Kidney (tissue), 22 donors: ENCODE measurements around the gene KCNQ1OT1. TPM values are rescaled to one million over a fixed set of nuclear protein-coding genes. Genes with fewer than 3 reads are reported as not detected.
A peak's percentile ranks its signal among the peaks of the same experiment; 100 is the strongest.

Source experiments
- DNase-seq, 5 donors: peaks; one replicate each; pipeline ENCODE4 v3.0.0-alpha.2; 2013 to 2020
- FAIRE-seq: peaks from 2 replicates; lab custom pipeline; 2012; peaks lifted over from hg19 to GRCh38; lab: Jason Lieb, UNC
- H3K27ac ChIP-seq, 2 donors: one replicate each; pipeline ENCODE4 v1.7.0; 2013; ENCODE audit warnings: low read depth in 2 of 2, low read length in 2 of 2, inconsistent platforms in 1 of 2
- H3K27me3 ChIP-seq: one replicate; pipeline ENCODE4 v1.7.1; 2013; ENCODE audit warnings: low read length, inconsistent platforms; ENCODE audit not compliant: control insufficient read depth, insufficient read depth
- H3K36me3 ChIP-seq, 3 donors: one replicate each; pipeline versions ENCODE4 v1.7.0 to v1.7.1; 2013; ENCODE audit warnings: low read length in 3 of 3, control low read depth in 1 of 3, inconsistent platforms in 1 of 3; ENCODE audit not compliant: insufficient read depth in 3 of 3, control insufficient read depth in 2 of 3
- H3K4me1 ChIP-seq, 3 donors: one replicate each; pipeline versions ENCODE4 v1.7.0 to v1.7.1; 2013; ENCODE audit warnings: low read length in 3 of 3, inconsistent platforms in 1 of 3, low read depth in 1 of 3; ENCODE audit not compliant: control insufficient read depth in 2 of 3, insufficient read depth in 2 of 3
- H3K4me3 ChIP-seq, 3 donors: one replicate each; pipeline versions ENCODE4 v1.7.0 to v1.8.1; 2013; ENCODE audit warnings: low read length in 3 of 3, control low read depth in 1 of 3, inconsistent platforms in 1 of 3
- H3K9ac ChIP-seq, 3 donors: one replicate each; pipeline versions ENCODE4 v1.7.0 to v1.7.1; 2013; ENCODE audit warnings: low read length in 3 of 3, control low read depth in 1 of 3, inconsistent platforms in 1 of 3
- H3K9me3 ChIP-seq, 3 donors: one replicate each; pipeline versions ENCODE4 v1.7.0 to v1.7.1; 2013; ENCODE audit warnings: low read length in 3 of 3, control low read depth in 1 of 3, inconsistent platforms in 1 of 3; ENCODE audit not compliant: control insufficient read depth in 2 of 3, insufficient read depth in 1 of 3
- CTCF ChIP-seq: IDR thresholded peaks from 3 replicates; pipeline ENCODE4 v1.5.1; 2012; ENCODE audit warnings: mild to moderate bottlenecking, moderate library complexity, borderline replicate concordance; ENCODE audit not compliant: insufficient read depth; ENCODE audit errors: extremely low read depth
- intact Hi-C: fragments of 100-400 bp; cut with DNase I; formaldehyde crosslinking; loops from one replicate; pipeline ENCODE4 v1.11.1; 2022
- long read RNA-seq, 10 donors: library from polyadenylated mRNA in 1 of 10; unstranded in 1 of 10; transcript quantifications; one replicate each; pipeline ENCODE4 v2.0.0 and lab custom pipeline, GENCODE V29; 2021 to 2026
- polyA plus RNA-seq: library from polyadenylated mRNA; stranded (reverse); fragments of 350-450 nt; fragmentation: Illumina TruSeq; extraction: RNeasy Lipid Tissue Mini Kit (QIAGEN cat#74804); gene quantifications from one replicate; pipeline ENCODE4 v1.2.3, GENCODE V29; 2014; ENCODE audit warnings: low read depth, low replicate concordance; ENCODE audit not compliant: insufficient read depth
- total RNA-seq: library from RNA; stranded (reverse); fragmentation: NEBNext Ultra II Directional; extraction: Animal tissue kit (Norgen Biotek cat#: 25700); gene quantifications from one replicate; pipeline ENCODE4 v1.2.1, GENCODE V29; 2021
- donor health status: control.
- donor health status: control.
- donor health status: control.
- donor health status: control.
- donor health status: control.
- donor health status: DM: yes; HTN: yes; CAD: no.
- donor health status: Normal renal cell carcinoma (clear cell type).

KCNQ1OT1 gene
- 4.4 TPM for total RNA-seq
- polyA plus RNA-seq, result 0.22 TPM
- long read RNA-seq, donor 1, full-length matches to known transcripts, result 26 of 26 reads
- long read RNA-seq, donor 1, partial matches to known transcripts, result 0 of 26 reads
- long read RNA-seq, donor 1, other reads (novel, unspliced or antisense), result 0 of 26 reads
- long read RNA-seq, donor 2, full-length matches to known transcripts, result 51 of 51 reads
- long read RNA-seq, donor 2, partial matches to known transcripts, result 0 of 51 reads
- long read RNA-seq, donor 2, other reads (novel, unspliced or antisense), result 0 of 51 reads
- long read RNA-seq, donor 3, full-length matches to known transcripts, result 104 of 104 reads
- long read RNA-seq, donor 3, partial matches to known transcripts, result 0 of 104 reads
- long read RNA-seq, donor 3, other reads (novel, unspliced or antisense), result 0 of 104 reads
- long read RNA-seq, donor 4, full-length matches to known transcripts, result 72 of 72 reads
- long read RNA-seq, donor 4, partial matches to known transcripts, result 0 of 72 reads
- long read RNA-seq, donor 4, other reads (novel, unspliced or antisense), result 0 of 72 reads
- long read RNA-seq, donor 5, full-length matches to known transcripts, result 8 of 8 reads
- long read RNA-seq, donor 5, partial matches to known transcripts, result 0 of 8 reads
- long read RNA-seq, donor 5, other reads (novel, unspliced or antisense), result 0 of 8 reads
- long read RNA-seq, donor 6, full-length matches to known transcripts, result 73 of 73 reads
- long read RNA-seq, donor 6, partial matches to known transcripts, result 0 of 73 reads
- long read RNA-seq, donor 6, other reads (novel, unspliced or antisense), result 0 of 73 reads
- long read RNA-seq, donor 7, full-length matches to known transcripts, result 21 of 21 reads
- long read RNA-seq, donor 7, partial matches to known transcripts, result 0 of 21 reads
- long read RNA-seq, donor 7, other reads (novel, unspliced or antisense), result 0 of 21 reads
- long read RNA-seq, donor 8, full-length matches to known transcripts, result 40 of 40 reads
- long read RNA-seq, donor 8, partial matches to known transcripts, result 0 of 40 reads
- long read RNA-seq, donor 8, other reads (novel, unspliced or antisense), result 0 of 40 reads
- long read RNA-seq, donor 9, full-length matches to known transcripts, result 22 of 22 reads
- long read RNA-seq, donor 9, partial matches to known transcripts, result 0 of 22 reads
- long read RNA-seq, donor 9, other reads (novel, unspliced or antisense), result 0 of 22 reads
- long read RNA-seq, donor 10, full-length matches to known transcripts, result 81 of 81 reads
- long read RNA-seq, donor 10, partial matches to known transcripts, result 0 of 81 reads
- long read RNA-seq, donor 10, other reads (novel, unspliced or antisense), result 0 of 81 reads

- Histone ChIP-seq H3K9me3 (no peaks in the 10 kb centered on the region), H3K4me3 (peak within 1 kb of the TSS; percentile 64 to 82 (median 73)), H3K36me3 (no peaks in the 10 kb centered on the region), H3K27me3 (no peaks in the 10 kb centered on the region), H3K27ac (peak within 1 kb of the TSS; percentile 79 to 89), H3K4me1 (peaks cover 0 to 15% (median 6%) of the 10 kb centered on the region in 3 donors), H3K9ac (peak within 1 kb of the TSS; percentile 43 to 70 (median 43))
- no peak for FAIRE-seq
- intact Hi-C loops, result no loop called here
- DNase-seq, result peak; percentile 95 to 97 (median 96)
- TF ChIP-seq CTCF, result no peak
Measured at GRCh38 chr11:2699531-2700414, at the start of gene KCNQ1OT1. KCNQ1OT1 (minus strand) TSS chr11:2699994.

- Histone ChIP-seq H3K9ac (no peak overlapping the region), H3K27me3 (no peaks in the 10 kb centered on the region), H3K4me1 (peaks cover 0 to 19% (median 0%) of the 10 kb centered on the region in 3 donors), H3K27ac (no peak overlapping the region), H3K9me3 (no peaks in the 10 kb centered on the region), H3K36me3 (no peaks in the 10 kb centered on the region), H3K4me3 (no peak overlapping the region)
- TF ChIP-seq CTCF, result no peak
- intact Hi-C loops, result no loop called here
- DNase-seq, result peak in 2 of 5 donors; percentile 38
- no peak for FAIRE-seq
Measured at GRCh38 chr11:2748814-2749554, 49.2 kb upstream of the KCNQ1OT1 start.
